UCSD-AML1 (cell line): ENCODE data around the gene TTYH2.

Experiments used
- DNase-seq: peaks from one replicate; lab custom pipeline; 2025; ENCODE audit not compliant: unreplicated experiment; lab: John Stamatoyannopoulos, UW

The TTYH2 gene

GRCh38 chr17:74233937-74234336 is 20.6 kb downstream of the TTYH2 start:
- DNase-seq: no peak

- DNase-seq: no peak
Measured at GRCh38 chr17:74234486-74234885, 21.1 kb downstream of the TTYH2 start.

- no peak for DNase-seq
Measured at GRCh38 chr17:74235040-74235581, 21.7 kb downstream of the TTYH2 start.

- DNase-seq: no peak
Measured at GRCh38 chr17:74235911-74236371, 22.6 kb downstream of the TTYH2 start.

- no peak for DNase-seq
Measured at GRCh38 chr17:74237321-74237720, 23.9 kb downstream of the TTYH2 start.

GRCh38 chr17:74239172-74239571 is 25.8 kb downstream of the TTYH2 start:
- DNase-seq: no peak

- DNase-seq: no peak
Measured at GRCh38 chr17:74240618-74241205, 27.3 kb downstream of the TTYH2 start.

GRCh38 chr17:74241431-74241830 is 28.1 kb downstream of the TTYH2 start:
- no peak for DNase-seq

GRCh38 chr17:74241847-74242246 is 28.5 kb downstream of the TTYH2 start:
- DNase-seq: no peak

- no peak for DNase-seq
Measured at GRCh38 chr17:74243013-74243755, 29.8 kb downstream of the TTYH2 start.

GRCh38 chr17:74244128-74244527 is 30.8 kb downstream of the TTYH2 start:
- no peak for DNase-seq

- DNase-seq: no peak
Measured at GRCh38 chr17:74244548-74244947, 31.2 kb downstream of the TTYH2 start.

GRCh38 chr17:74245145-74245831 is 31.9 kb downstream of the TTYH2 start:
- no peak for DNase-seq

- peak; percentile 50 for DNase-seq
Measured at GRCh38 chr17:74245871-74246270, 32.5 kb downstream of the TTYH2 start.

- DNase-seq: no peak
Measured at GRCh38 chr17:74249590-74250270, 36.4 kb downstream of the TTYH2 start.

GRCh38 chr17:74250324-74250995 is 37.1 kb downstream of the TTYH2 start:
- DNase-seq: no peak

- no peak for DNase-seq
Measured at GRCh38 chr17:74251051-74251450, 37.7 kb downstream of the TTYH2 start.

- DNase-seq: no peak
Measured at GRCh38 chr17:74251569-74251968, 38.2 kb downstream of the TTYH2 start.

- DNase-seq: no peak
Measured at GRCh38 chr17:74252211-74252610, 38.8 kb downstream of the TTYH2 start.

GRCh38 chr17:74253036-74253435 is 39.7 kb downstream of the TTYH2 start:
- DNase-seq: no peak

- DNase-seq: no peak
Measured at GRCh38 chr17:74257311-74257710, 43.9 kb downstream of the TTYH2 start.
